ENCODE data around the gene DCDC2B. TPM values are rescaled to one million over a fixed set of nuclear protein-coding genes. Genes with fewer than 3 reads are reported as not detected.

The DCDC2B gene
- total RNA-seq, 1 experiment from 2014 or later, result 0.27 TPM

DNA sequence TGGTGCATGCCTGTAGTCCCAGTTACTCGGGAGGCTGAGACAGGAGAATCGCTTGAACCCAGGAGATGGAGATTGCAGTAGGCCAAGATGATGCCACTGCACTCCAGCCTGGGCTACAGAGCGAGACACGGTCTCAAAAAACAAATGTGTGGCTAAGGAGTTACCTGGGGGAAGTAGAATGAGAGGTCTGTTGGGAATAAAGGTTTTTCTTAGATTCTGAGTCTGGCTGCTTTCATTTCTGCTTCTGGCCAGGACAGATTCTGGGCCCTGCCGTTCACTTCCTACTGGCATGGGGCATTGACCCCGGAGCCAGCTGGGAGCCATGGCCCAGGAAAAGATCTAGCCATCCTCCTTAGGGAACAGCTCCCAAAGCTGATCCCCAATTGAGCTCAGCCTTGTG, 420 bp upstream of the DCDC2B start:
- no peaks in the 10 kb centered on the region for H3K9me2 ChIP-seq (ENCODE audit: insufficient read depth)
- CTCF ChIA-PET, result no interaction called here
- no TSS peak for BruUV-seq (replicated peaks)
- H3K4me2 ChIP-seq (ENCODE audit: low read length), result 0 out of 2 replicates have a peak overlapping the region, but pooled peaks have one; percentile 15
- DNase-seq (ENCODE audit: low read depth, low spot score), result no peak
- H3K4me1 ChIP-seq (ENCODE audit: control insufficient read depth in 1 of 2, insufficient read depth in 2 of 2, low read length in 2 of 2), result peaks cover 6 to 25% of the 10 kb centered on the region in 2 experiments; a peak in 2 of 4 replicates
- TF ChIP-seq JUND (IDR thresholded peaks at IDR 0.05) (no peak), SIN3A (IDR thresholded peaks at IDR 0.05; ENCODE audit: low read depth) (no peak), POLR2AphosphoS5 (IDR thresholded peaks at IDR 0.05; ENCODE audit: low read depth, low read length) (no peak), EGR1 (IDR thresholded peaks at IDR 0.05; ENCODE audit: low read depth) (no peak), ZNF274 (IDR thresholded peaks at IDR 0.05; ENCODE audit: low read depth, low read length) (no peak), ELF1 (IDR thresholded peaks at IDR 0.05; ENCODE audit: borderline replicate concordance, low read depth) (no peak), SP1 (IDR thresholded peaks at IDR 0.05; ENCODE audit: low read depth) (no peak)
- POLR2A ChIA-PET, result no interaction called here
- H3K9me3 ChIP-seq (ENCODE audit: control insufficient read depth in 1 of 2, insufficient read depth in 1 of 2, low read depth in 1 of 2, low read length in 2 of 2), result no peaks in the 10 kb centered on the region
- H3K27me3 ChIP-seq (ENCODE audit: insufficient read depth, low read length), result no peaks in the 10 kb centered on the region
- intact Hi-C loops (cut with micrococcal nuclease), result no loop called here
- ATAC-seq, result no peak
- no peak overlapping the region for H3K4me3 ChIP-seq (replicated peaks in 1 of 2; ENCODE audit: low read depth in 1 of 2, low read length in 2 of 2)
- no peaks in the 10 kb centered on the region for H4K20me1 ChIP-seq (ENCODE audit: insufficient read depth)
- peaks cover 0 to 11% of the 10 kb centered on the region in 2 experiments; a peak in 1 of 4 replicates for H3K36me3 ChIP-seq (ENCODE audit: control insufficient read depth in 1 of 2, insufficient read depth in 2 of 2, low read length in 2 of 2)
- RAD21 ChIA-PET (ENCODE audit: low non-redundant PET in 1 of 2, low total read pairs in 2 of 2, uncharacterized antibody in 2 of 2, unreplicated experiment in 2 of 2), result no interaction called here
- H2AFZ ChIP-seq (ENCODE audit: low read depth, low read length, poor library complexity, severe bottlenecking), result no peak overlapping the region
- peaks cover 19% of the 10 kb centered on the region; the same call in 1 of the 2 replicates for H3K79me2 ChIP-seq (ENCODE audit: insufficient read depth, low read length)
- H3K27ac ChIP-seq (ENCODE audit: low read depth, low read length), result no peak overlapping the region
- H3K9ac ChIP-seq (ENCODE audit: low read length), result no peak overlapping the region

DNA sequence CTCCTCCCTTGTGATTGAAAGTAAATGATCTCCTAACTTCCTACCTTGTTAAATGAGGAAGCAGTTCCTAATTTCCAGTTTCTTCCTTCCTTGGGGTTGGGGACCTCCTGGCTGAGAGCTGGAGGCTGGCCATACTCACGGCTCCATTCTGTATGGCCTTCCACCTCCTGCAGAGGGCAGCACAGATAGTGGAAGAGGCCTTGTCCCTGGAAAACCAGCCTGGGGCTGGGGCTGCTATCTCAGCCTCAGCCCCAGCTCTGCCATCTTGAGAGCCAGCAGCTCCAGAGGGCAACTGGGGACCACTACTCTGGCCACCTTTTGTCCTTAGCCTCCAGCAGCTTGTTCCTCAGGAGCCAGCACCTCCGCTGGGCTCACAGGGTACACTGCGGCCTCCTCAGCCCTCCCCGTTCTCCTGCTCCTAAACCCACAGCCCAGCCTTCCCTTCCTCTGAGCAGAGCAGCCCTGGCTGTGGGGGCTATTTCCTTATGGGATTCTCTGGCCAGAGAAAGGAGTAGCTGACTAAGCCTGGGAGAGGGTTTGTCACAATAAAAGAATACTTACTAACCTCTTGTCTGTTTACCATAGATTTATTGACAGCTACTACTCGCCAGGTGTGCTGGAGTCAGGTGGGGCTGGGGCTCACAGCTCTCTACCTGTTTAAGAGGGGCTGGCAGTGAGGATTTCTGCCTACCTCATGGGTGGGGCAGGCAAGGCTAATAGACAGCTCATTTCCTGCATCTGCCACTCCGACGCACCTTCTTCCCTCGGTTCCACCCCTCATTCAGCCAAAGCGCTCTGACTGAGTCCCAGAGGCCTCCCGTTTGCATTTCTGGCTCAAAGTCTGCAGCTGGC, 7.0 kb downstream of the DCDC2B start:
- Histone ChIP-seq H3K27ac (ENCODE audit: low read depth, low read length) (no peak overlapping the region), H3K9ac (ENCODE audit: low read length) (no peak overlapping the region), H3K4me2 (ENCODE audit: low read length) (no peak overlapping the region), H4K20me1 (ENCODE audit: insufficient read depth) (no peaks in the 10 kb centered on the region), H3K36me3 (ENCODE audit: control insufficient read depth in 1 of 2, insufficient read depth in 2 of 2, low read length in 2 of 2) (peaks cover 2 to 4% of the 10 kb centered on the region in 2 experiments; a peak in 1 of 4 replicates), H3K79me2 (ENCODE audit: insufficient read depth, low read length) (no peaks in the 10 kb centered on the region), H3K4me3 (replicated peaks in 1 of 2; ENCODE audit: low read depth in 1 of 2, low read length in 2 of 2) (no peak overlapping the region), H3K9me2 (ENCODE audit: insufficient read depth) (no peaks in the 10 kb centered on the region), H3K9me3 (ENCODE audit: control insufficient read depth in 1 of 2, insufficient read depth in 1 of 2, low read depth in 1 of 2, low read length in 2 of 2) (no peaks in the 10 kb centered on the region), H3K4me1 (ENCODE audit: control insufficient read depth in 1 of 2, insufficient read depth in 2 of 2, low read length in 2 of 2) (peaks cover 3 to 16% of the 10 kb centered on the region in 2 experiments; a peak in 3 of 4 replicates), H3K27me3 (ENCODE audit: insufficient read depth, low read length) (no peaks in the 10 kb centered on the region), H2AFZ (ENCODE audit: low read depth, low read length, poor library complexity, severe bottlenecking) (no peak overlapping the region)
- ChIA-PET POLR2A (interaction anchor here (1.7 kb wide), 1 partner anchor 120 kb away, joined by 5 read pairs; the partner anchor contains the start of gene MARCKSL1), CTCF (interaction anchor here (0.7 to 1.6 kb wide), 12 partner anchors 9 to 178 kb away, joined by 3 to 12 read pairs (median 4); partner anchors contain the start of genes BSDC1, CCDC28B and IQCC), RAD21 (ENCODE audit: low non-redundant PET in 1 of 2, low total read pairs in 2 of 2, uncharacterized antibody in 2 of 2, unreplicated experiment in 2 of 2) (interaction anchor here (0.6 to 1.4 kb wide), 6 partner anchors 23 to 178 kb away, joined by 3 to 4 read pairs (median 4); partner anchors contain the start of genes BSDC1 (in 1 of the 2) and MARCKSL1 (in 1 of the 2))
- DNase-seq (ENCODE audit: low read depth, low spot score) (peak; percentile 32), ATAC-seq (peak; percentile 94)
- BruUV-seq (replicated peaks), result no TSS peak
- intact Hi-C loops (cut with micrococcal nuclease), result loop anchor here (1.0 to 5.0 kb wide), 3 partner anchors 76 to 199 kb away; partner anchors contain the start of gene HDAC1
- TF ChIP-seq, protein P1, sequence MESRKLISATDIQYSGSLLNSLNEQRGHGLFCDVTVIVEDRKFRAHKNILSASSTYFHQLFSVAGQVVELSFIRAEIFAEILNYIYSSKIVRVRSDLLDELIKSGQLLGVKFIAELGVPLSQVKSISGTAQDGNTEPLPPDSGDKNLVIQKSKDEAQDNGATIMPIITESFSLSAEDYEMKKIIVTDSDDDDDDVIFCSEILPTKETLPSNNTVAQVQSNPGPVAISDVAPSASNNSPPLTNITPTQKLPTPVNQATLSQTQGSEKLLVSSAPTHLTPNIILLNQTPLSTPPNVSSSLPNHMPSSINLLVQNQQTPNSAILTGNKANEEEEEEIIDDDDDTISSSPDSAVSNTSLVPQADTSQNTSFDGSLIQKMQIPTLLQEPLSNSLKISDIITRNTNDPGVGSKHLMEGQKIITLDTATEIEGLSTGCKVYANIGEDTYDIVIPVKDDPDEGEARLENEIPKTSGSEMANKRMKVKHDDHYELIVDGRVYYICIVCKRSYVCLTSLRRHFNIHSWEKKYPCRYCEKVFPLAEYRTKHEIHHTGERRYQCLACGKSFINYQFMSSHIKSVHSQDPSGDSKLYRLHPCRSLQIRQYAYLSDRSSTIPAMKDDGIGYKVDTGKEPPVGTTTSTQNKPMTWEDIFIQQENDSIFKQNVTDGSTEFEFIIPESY (IDR thresholded peaks at IDR 0.05; ENCODE audit: extremely low read depth, insufficient replicate concordance, low read length), result no peak
- TF ChIP-seq SRF (IDR thresholded peaks at IDR 0.05; ENCODE audit: low read depth) (no peak), RAD21 (IDR thresholded peaks at IDR 0.05; ENCODE audit: low read depth) (peak; percentile 86), YY1 (IDR thresholded peaks at IDR 0.05; ENCODE audit: extremely low read depth, insufficient replicate concordance, low read depth, low read length) (peak; percentile 14), SIN3A (IDR thresholded peaks at IDR 0.05; ENCODE audit: low read depth) (no peak), EZH2phosphoT487 (IDR thresholded peaks at IDR 0.05; ENCODE audit: borderline replicate concordance) (no peak), TCF7L2 (IDR thresholded peaks at IDR 0.05; ENCODE audit: borderline replicate concordance, extremely low read depth, insufficient read depth, insufficient read length) (no peak), ELF1 (IDR thresholded peaks at IDR 0.05; ENCODE audit: borderline replicate concordance, low read depth) (no peak), FOSL1 (IDR thresholded peaks at IDR 0.05; ENCODE audit: low read depth) (no peak), POLR2A (IDR thresholded peaks at IDR 0.05; ENCODE audit: borderline replicate concordance, extremely low read depth, insufficient read depth, insufficient read length) (no peak)
- TF ChIP-seq, protein P2, sequence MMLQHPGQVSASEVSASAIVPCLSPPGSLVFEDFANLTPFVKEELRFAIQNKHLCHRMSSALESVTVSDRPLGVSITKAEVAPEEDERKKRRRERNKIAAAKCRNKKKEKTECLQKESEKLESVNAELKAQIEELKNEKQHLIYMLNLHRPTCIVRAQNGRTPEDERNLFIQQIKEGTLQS (IDR thresholded peaks at IDR 0.05), result no peak
- TF ChIP-seq, protein P3, sequence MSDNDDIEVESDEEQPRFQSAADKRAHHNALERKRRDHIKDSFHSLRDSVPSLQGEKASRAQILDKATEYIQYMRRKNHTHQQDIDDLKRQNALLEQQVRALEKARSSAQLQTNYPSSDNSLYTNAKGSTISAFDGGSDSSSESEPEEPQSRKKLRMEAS (IDR thresholded peaks at IDR 0.05), result no peak

All from HCT116 (cell line).